Nucleus accumbens (tissue), 56 donors: ENCODE results near the gene SEPTIN5.

ENCODE experiments used
- DNase-seq, 56 donors: peaks; one replicate each; lab custom pipeline; 2025; lab: John Stamatoyannopoulos, UW

SEPTIN5 gene

GRCh38 chr22:19757140-19757984, 43.1 kb downstream of the SEPTIN5 start:
- no peak for DNase-seq

- no peak for DNase-seq
Measured at GRCh38 chr22:19757985-19758895, 43.9 kb downstream of the SEPTIN5 start.

DNA sequence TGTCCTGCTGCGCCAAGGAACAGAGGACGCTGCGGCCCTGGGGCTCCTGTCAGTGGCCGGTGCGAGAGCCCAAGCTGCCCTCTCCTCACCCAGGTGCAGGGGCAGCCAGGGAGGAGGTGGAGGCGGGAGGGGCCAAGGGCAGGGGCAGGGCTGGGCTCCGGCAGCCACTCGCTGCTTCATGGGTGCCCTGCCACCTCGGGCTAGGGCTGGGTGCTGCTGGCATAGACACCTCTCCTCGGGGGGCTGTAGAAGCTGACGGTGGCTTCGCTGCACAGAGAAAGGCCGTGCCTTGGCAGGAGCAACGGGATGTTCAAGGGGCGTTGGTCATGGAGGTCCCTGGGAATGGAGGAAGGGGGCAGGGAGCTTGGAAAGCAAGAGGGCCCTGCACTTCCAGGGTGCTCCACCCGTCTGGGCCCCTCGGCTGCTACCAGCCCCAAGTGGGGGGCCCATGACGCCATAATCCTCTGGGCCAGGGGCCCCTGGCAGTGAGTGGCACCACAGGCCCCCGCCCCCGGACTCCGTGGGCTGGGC, 44.7 kb downstream of the SEPTIN5 start:
- no peak for DNase-seq

DNA sequence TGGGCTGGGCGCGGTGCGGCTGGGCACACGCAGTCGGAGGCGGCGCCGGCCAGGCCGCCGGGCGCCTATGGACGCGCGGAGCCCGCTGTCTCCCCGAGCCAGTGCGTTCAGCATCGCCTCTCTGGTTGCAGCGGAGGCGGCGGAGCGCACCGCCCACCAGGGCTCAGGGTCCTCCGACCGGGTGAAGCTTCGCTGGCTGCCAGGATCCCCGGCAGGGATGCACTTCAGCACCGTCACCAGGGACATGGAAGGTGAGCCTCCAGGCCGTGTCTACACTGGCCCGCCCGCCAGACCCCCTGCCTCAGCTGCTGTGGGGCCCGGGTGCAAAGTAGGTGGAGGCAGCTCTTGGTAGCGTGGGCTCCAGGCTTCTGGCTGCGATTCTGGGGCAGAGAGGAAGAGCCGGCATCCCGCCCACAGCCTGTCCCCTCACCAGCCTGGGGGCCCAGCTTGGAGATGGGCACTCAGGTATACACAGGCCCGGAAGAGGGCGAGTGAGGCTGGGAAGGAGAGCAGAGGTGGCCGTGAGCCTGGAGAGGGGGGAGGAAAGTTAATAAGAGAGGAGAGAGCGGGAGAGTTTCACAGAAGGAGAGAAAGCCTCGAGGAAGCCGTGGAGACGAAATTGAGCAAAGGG, 45.2 kb downstream of the SEPTIN5 start:
- DNase-seq, result no peak

- DNase-seq, result no peak
Measured at GRCh38 chr22:19760058-19760950, 46.0 kb downstream of the SEPTIN5 start, which contains the start of gene TBX1. Gene TBX1, plus strand, starts transcription at chr22:19760778. Its CDS starts 66 bp downstream, at chr22:19760844.

- DNase-seq, result no peak
Measured at GRCh38 chr22:19760951-19761724, 46.8 kb downstream of the SEPTIN5 start.

- DNase-seq, result no peak
Measured at GRCh38 chr22:19761725-19762567, 47.6 kb downstream of the SEPTIN5 start.

DNA sequence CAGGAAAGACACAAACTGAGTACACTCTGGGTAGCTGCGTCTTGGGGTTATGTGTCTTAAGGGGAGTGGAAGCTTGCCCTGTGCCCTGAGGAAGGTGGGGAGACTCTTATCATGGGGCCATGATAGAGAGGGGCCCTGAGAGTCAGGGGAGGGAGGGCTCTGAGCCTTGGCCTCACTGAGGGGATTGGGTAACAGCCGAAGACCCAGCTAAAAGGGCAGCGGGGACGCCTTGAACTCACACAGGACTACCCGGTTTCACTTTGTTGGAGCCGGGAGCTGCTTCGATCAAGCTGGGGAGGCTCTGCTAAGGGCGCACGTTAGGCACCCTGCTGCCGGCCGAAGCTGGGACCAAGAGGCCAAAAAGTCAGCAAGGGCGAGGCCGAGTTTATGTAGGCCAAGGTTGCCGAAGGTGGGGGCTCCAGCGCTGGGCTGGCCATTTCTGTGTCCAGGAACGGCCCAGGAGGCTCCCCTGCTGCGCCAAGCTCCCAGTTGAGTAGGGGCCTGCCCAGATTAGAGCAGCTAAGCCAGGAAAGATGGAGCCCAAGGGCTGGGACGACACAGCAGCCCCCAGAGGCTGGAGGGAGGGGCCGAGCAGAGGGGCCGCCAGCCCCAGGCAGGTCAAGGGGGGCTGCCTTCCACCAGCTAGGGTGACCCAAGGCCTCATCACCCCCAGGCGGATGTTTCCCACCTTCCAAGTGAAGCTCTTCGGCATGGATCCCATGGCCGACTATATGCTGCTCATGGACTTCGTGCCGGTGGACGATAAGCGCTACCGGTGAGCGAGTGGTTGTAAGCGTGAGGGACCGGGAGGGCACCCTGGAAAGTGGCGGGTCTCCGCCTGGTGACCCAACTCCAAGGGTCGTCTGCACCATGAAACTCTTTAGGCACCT, 48.5 kb downstream of the SEPTIN5 start:
- no peak for DNase-seq

GRCh38 chr22:19763458-19764298, 49.4 kb downstream of the SEPTIN5 start:
- DNase-seq, result no peak

DNA sequence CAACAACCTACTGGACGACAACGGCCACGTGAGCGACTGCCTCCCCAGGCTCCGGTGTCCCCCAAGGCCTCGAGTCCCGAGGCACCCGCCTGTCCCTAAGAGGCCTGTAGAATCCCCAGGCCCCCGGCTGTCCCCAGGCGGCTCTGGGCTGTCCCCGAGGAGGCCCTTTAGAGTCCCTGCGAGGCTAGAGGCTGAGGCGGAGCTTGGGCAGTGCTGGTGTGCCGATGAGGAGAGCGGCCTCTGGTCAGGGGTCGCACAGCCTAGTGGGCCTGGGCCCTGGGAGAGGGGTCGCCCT, 49.9 kb downstream of the SEPTIN5 start:
- DNase-seq, result no peak

DNA sequence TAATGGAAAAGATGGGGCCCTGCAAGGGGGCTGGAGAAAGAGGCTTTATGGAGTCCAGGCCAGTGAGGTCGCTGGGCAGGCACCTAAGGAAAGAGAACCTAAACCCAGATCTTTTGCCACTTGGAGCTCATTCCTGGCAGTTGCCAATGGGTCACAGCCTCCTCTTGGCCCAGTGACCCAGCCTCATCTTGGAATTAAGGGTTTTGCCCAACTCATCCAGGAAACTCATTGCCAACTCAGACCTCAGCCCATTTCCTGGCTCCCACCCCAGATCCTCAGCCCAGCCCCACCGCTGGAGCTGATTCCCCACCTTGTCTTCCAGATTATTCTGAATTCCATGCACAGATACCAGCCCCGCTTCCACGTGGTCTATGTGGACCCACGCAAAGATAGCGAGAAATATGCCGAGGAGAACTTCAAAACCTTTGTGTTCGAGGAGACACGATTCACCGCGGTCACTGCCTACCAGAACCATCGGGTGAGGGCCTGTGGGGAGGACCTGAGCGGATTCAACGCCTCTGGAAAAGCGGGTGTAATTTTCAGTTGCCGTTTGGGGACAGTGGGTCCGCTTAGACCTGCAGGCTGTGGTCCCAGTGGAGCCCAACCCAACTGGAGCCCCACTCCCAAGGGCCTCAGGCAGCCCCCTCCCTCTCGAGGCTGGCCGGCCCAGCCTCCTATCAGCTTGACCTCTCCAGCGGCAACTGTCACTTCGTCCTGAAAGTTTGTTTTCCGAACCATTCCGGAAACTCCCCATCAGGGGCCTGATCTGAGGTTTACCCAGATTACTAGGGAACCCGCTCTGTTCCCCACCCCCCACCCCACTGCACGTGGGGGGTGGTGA, 50.6 kb downstream of the SEPTIN5 start:
- no peak for DNase-seq

DNA sequence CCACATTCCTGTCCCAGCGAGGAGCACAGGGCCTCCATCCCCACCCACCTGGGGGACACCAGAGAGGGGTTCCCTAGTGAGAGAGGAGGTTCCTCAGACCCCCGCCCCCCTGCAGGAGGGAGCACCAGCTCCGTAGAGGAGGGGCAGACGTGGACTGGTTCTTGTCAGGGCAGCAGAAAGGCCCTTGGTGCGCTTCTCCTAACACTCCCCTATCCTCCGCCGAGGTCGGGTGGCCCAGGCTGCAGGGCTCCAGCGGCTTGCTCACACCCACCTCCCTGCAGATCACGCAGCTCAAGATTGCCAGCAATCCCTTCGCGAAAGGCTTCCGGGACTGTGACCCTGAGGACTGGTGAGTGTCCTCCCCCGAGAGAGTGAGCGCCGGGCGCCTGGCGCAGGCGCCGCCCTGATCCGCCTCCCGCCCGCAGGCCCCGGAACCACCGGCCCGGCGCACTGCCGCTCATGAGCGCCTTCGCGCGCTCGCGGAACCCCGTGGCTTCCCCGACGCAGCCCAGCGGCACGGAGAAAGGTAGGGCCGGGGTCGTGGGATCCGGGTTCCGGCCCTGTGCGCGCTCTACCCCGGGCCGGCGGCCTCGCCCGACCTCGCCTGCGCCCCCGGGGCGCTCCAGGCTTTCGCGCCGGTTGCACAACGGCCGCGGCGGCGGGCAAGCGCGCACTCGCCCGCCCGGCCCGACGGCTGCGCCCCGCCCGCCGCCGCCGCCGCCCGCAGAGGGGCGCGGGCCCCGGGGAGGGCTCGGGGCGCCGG, 51.4 kb downstream of the SEPTIN5 start:
- DNase-seq, result no peak

DNA sequence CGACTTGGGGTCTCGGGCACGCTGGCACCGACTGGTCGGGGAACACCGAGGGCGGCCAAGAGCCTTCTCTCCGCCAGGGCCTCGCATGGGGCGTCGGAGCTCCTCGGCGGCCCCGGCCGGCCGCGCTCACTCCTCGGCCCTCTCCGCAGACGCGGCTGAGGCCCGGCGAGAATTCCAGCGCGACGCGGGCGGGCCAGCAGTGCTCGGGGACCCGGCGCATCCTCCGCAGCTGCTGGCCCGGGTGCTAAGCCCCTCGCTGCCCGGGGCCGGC, 51.9 kb downstream of the SEPTIN5 start:
- no peak for DNase-seq

DNA sequence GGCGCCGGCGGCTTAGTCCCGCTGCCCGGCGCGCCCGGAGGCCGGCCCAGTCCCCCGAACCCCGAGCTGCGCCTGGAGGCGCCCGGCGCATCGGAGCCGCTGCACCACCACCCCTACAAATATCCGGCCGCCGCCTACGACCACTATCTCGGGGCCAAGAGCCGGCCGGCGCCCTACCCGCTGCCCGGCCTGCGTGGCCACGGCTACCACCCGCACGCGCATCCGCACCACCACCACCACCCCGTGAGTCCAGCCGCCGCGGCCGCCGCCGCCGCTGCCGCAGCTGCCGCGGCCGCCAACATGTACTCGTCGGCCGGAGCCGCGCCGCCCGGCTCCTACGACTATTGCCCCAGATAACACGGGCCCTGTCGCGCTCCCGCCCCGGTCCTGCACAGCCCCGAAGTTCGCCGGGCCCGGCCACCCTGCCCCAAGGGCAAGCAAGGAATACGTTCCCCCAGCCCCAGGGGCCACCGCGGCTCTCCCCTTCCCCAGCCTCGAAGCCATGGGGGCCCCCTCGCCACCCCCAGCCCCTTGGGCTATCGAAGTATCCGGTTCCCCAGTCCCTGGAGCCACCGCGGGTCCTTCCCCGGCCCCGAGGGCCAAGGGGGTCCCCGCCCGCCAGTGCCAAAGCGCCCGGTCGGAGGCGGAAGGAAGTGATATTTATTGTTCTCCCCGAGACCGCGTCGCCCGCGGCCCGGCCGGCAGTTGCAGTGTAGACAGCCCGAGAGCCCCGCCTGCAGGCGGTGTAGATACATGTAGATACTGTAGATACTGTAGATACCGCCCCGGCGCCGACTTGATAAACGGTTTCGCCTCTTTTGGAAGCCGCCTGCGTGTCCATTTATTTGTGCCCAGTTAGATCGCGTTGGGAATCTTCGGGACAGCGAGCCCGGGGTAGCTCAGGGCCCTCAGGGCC, 52.5 kb downstream of the SEPTIN5 start:
- no peak for DNase-seq
